Measurements from ENCODE around the gene ENGASE.

The ENGASE gene

GRCh38 chr17:79116575-79117368, 42.1 kb downstream of the ENGASE start:
- DNase-seq: no peak

GRCh38 chr17:79117905-79118487, 43.4 kb downstream of the ENGASE start:
- DNase-seq: no peak

GRCh38 chr17:79118924-79119323, 44.3 kb downstream of the ENGASE start:
- no peak for DNase-seq

- DNase-seq: no peak
Measured at GRCh38 chr17:79120259-79120658, 45.6 kb downstream of the ENGASE start.

- DNase-seq: no peak
Measured at GRCh38 chr17:79123988-79124387, 49.4 kb downstream of the ENGASE start.

GRCh38 chr17:79124513-79125209, 50.0 kb downstream of the ENGASE start:
- no peak for DNase-seq

- no peak for DNase-seq
Measured at GRCh38 chr17:79125503-79125902, 50.9 kb downstream of the ENGASE start.

- no peak for DNase-seq
Measured at GRCh38 chr17:79126139-79126538, 51.5 kb downstream of the ENGASE start.

GRCh38 chr17:79127534-79128135, 53.0 kb downstream of the ENGASE start:
- no peak for DNase-seq

GRCh38 chr17:79129523-79129922, 54.9 kb downstream of the ENGASE start:
- DNase-seq: no peak

- no peak for DNase-seq
Measured at GRCh38 chr17:79130536-79131273, 56.1 kb downstream of the ENGASE start.

GRCh38 chr17:79131274-79131635, 56.6 kb downstream of the ENGASE start:
- DNase-seq: no peak

GRCh38 chr17:79131701-79132100, 57.1 kb downstream of the ENGASE start:
- no peak for DNase-seq

GRCh38 chr17:79132271-79133064, 57.8 kb downstream of the ENGASE start:
- DNase-seq: no peak

- DNase-seq: no peak
Measured at GRCh38 chr17:79133214-79133613, 58.6 kb downstream of the ENGASE start.

- DNase-seq: no peak
Measured at GRCh38 chr17:79133985-79134384, 59.4 kb downstream of the ENGASE start.

- DNase-seq: no peak
Measured at GRCh38 chr17:79135011-79135410, 60.4 kb downstream of the ENGASE start.

- DNase-seq: no peak
Measured at GRCh38 chr17:79135628-79136405, 61.2 kb downstream of the ENGASE start.
